ENCODE measurements around the gene ATF7IP2. TPM values are rescaled to one million over a fixed set of nuclear protein-coding genes. Genes with fewer than 3 reads are reported as not detected.
A peak's percentile ranks its signal among the peaks of the same experiment; 100 is the strongest.
"Not testable (repeated sequence)": the region's sequence is repeated elsewhere in the genome, so short reads cannot be mapped to it uniquely, and the experiment has no call there.

Gene ATF7IP2
- total and polyA plus RNA-seq, 4 donors = 14.3 to 60.4 (median 30.1) TPM

- TF ChIP-seq ATF3 (IDR thresholded peaks at IDR 0.05) = peak; percentile 45
- TF ChIP-seq FOXA2 (IDR thresholded peaks at IDR 0.05) = peak; percentile 65
- TF ChIP-seq HNF4A (conservative IDR thresholded peaks at IDR 0.05) = peak; percentile 89 to 95
- TF ChIP-seq FOXA1 (IDR thresholded peaks at IDR 0.05) = peak; percentile 63
- TF ChIP-seq SP1 (IDR thresholded peaks at IDR 0.05) = peak; percentile 76
- TF ChIP-seq EGR1 (IDR thresholded peaks at IDR 0.05; ENCODE audit: low read depth in 2 of 2) = peak in 1 of 2 donors; percentile 72
Observed at GRCh38 chr16:10362077-10362863, 23.6 kb upstream of the ATF7IP2 start (continued).

- not testable (repeated sequence) for DNase-seq (ENCODE audit: low spot score); H3K27me3 ChIP-seq (ENCODE audit: control insufficient read depth in 4 of 4, insufficient read depth in 4 of 4, low read length in 3 of 4); H3K36me3 ChIP-seq (ENCODE audit: control insufficient read depth in 4 of 4, insufficient read depth in 3 of 4, low read depth in 1 of 4, low read length in 3 of 4); H3K4me3 ChIP-seq (ENCODE audit: low read depth in 1 of 3, low read length in 3 of 3); H3K9me3 ChIP-seq (ENCODE audit: control insufficient read depth in 4 of 4, low read length in 3 of 4); H3K9ac ChIP-seq (ENCODE audit: low read depth in 1 of 2, low read length in 2 of 2)
- 62% methylated on average over 4 of the region's 4 CpGs for WGBS
- peaks cover 5 to 28% (median 18%) of the 10 kb centered on the region in 4 donors for H3K4me1 ChIP-seq (ENCODE audit: control insufficient read depth in 4 of 4, insufficient read depth in 4 of 4, low read length in 3 of 4)
- peak overlapping the region; percentile 48 to 69 for H3K27ac ChIP-seq (ENCODE audit: low read depth in 1 of 2, low read length in 2 of 2)
Observed at GRCh38 chr16:10362864-10363197, 23.0 kb upstream of the ATF7IP2 start.

- H3K9ac ChIP-seq (ENCODE audit: low read depth in 1 of 2, low read length in 2 of 2); H3K9me3 ChIP-seq (ENCODE audit: control insufficient read depth in 4 of 4, low read length in 3 of 4); DNase-seq (ENCODE audit: low spot score); H3K27ac ChIP-seq (ENCODE audit: low read depth in 1 of 2, low read length in 2 of 2); H3K36me3 ChIP-seq (ENCODE audit: control insufficient read depth in 4 of 4, insufficient read depth in 3 of 4, low read depth in 1 of 4, low read length in 3 of 4); H3K27me3 ChIP-seq (ENCODE audit: control insufficient read depth in 4 of 4, insufficient read depth in 4 of 4, low read length in 3 of 4); H3K4me3 ChIP-seq (ENCODE audit: low read depth in 1 of 3, low read length in 3 of 3): not testable (repeated sequence)
- WGBS = 51% methylated on average over 8 of the region's 8 CpGs
- peaks cover 6 to 35% (median 24%) of the 10 kb centered on the region in 4 donors for H3K4me1 ChIP-seq (ENCODE audit: control insufficient read depth in 4 of 4, insufficient read depth in 4 of 4, low read length in 3 of 4)
Observed at GRCh38 chr16:10366619-10367018, 19.2 kb upstream of the ATF7IP2 start.

- Histone ChIP-seq H3K4me3 (ENCODE audit: low read depth in 1 of 3, low read length in 3 of 3) (no peak overlapping the region), H3K27me3 (ENCODE audit: control insufficient read depth in 4 of 4, insufficient read depth in 4 of 4, low read length in 3 of 4) (no peaks in the 10 kb centered on the region), H3K9me3 (ENCODE audit: control insufficient read depth in 4 of 4, low read length in 3 of 4) (no peaks in the 10 kb centered on the region), H3K9ac (ENCODE audit: low read depth in 1 of 2, low read length in 2 of 2) (no peak overlapping the region), H3K27ac (ENCODE audit: low read depth in 1 of 2, low read length in 2 of 2) (no peak overlapping the region), H3K36me3 (ENCODE audit: control insufficient read depth in 4 of 4, insufficient read depth in 3 of 4, low read depth in 1 of 4, low read length in 3 of 4) (no peaks in the 10 kb centered on the region), H3K4me1 (ENCODE audit: control insufficient read depth in 4 of 4, insufficient read depth in 4 of 4, low read length in 3 of 4) (peaks cover 3 to 28% (median 18%) of the 10 kb centered on the region in 4 donors)
- 72% methylated on average over 5 of the region's 5 CpGs for WGBS
- DNase-seq (ENCODE audit: low spot score) = no peak
- TF ChIP-seq RXRA (IDR thresholded peaks at IDR 0.05) (peak in 1 of 2 donors; percentile 55), MAX (IDR thresholded peaks at IDR 0.05) (peak; percentile 13), SP1 (IDR thresholded peaks at IDR 0.05) (no peak), HNF4A (conservative IDR thresholded peaks at IDR 0.05) (peak; percentile 25 to 62)
Observed at GRCh38 chr16:10367616-10368188, 18.2 kb upstream of the ATF7IP2 start.

GRCh38 chr16:10368969-10369551 lies 16.8 kb upstream of the ATF7IP2 start:
- Histone ChIP-seq H3K36me3 (ENCODE audit: control insufficient read depth in 4 of 4, insufficient read depth in 3 of 4, low read depth in 1 of 4, low read length in 3 of 4) (no peaks in the 10 kb centered on the region), H3K27ac (ENCODE audit: low read depth in 1 of 2, low read length in 2 of 2) (no peak overlapping the region), H3K27me3 (ENCODE audit: control insufficient read depth in 4 of 4, insufficient read depth in 4 of 4, low read length in 3 of 4) (no peaks in the 10 kb centered on the region), H3K9me3 (ENCODE audit: control insufficient read depth in 4 of 4, low read length in 3 of 4) (no peaks in the 10 kb centered on the region), H3K9ac (ENCODE audit: low read depth in 1 of 2, low read length in 2 of 2) (no peak overlapping the region), H3K4me3 (ENCODE audit: low read depth in 1 of 3, low read length in 3 of 3) (no peak overlapping the region), H3K4me1 (ENCODE audit: control insufficient read depth in 4 of 4, insufficient read depth in 4 of 4, low read length in 3 of 4) (peaks cover 3 to 17% (median 12%) of the 10 kb centered on the region in 4 donors)
- peak; percentile 59 to 77 for TF ChIP-seq RAD21 (IDR thresholded peaks at IDR 0.05)
- TF ChIP-seq CTCF (IDR thresholded peaks at IDR 0.05; ENCODE audit: low read depth, low read length, missing input control) = peak; percentile 34
- no peak for TF ChIP-seq GABPA (IDR thresholded peaks at IDR 0.05 in 1 of 2, conservative IDR thresholded peaks at IDR 0.05 in 1 of 2)
- no peak for DNase-seq (ENCODE audit: low spot score)
- 65% methylated on average over 2 of the region's 2 CpGs for WGBS
